HUES6 (cell line): ENCODE measurements around the gene GTSF1L.

Source experiments
- H3K27ac ChIP-seq: 2 replicates; pipeline ENCODE4 v1.7.0; 2013; ENCODE audit warnings: low read depth, mild to moderate bottlenecking, low read length, inconsistent platforms
- H3K27me3 ChIP-seq: 2 replicates; pipeline ENCODE4 v1.6.1; 2013; ENCODE audit warnings: low read length; ENCODE audit not compliant: control insufficient read depth, insufficient read depth
- H3K36me3 ChIP-seq: 2 replicates; pipeline ENCODE4 v1.6.1; 2013; ENCODE audit warnings: low read length; ENCODE audit not compliant: control insufficient read depth, insufficient read depth
- H3K4me1 ChIP-seq: 2 replicates; pipeline ENCODE4 v1.6.1; 2013; ENCODE audit warnings: low read length; ENCODE audit not compliant: control insufficient read depth, insufficient read depth
- H3K4me3 ChIP-seq: 2 replicates; pipeline ENCODE4 v1.5.1; 2013; ENCODE audit warnings: low read depth, low read length
- H3K9ac ChIP-seq: one replicate; pipeline ENCODE4 v1.6.1; 2013; ENCODE audit warnings: mild to moderate bottlenecking, low read length
- H3K9me3 ChIP-seq: 2 replicates; pipeline ENCODE4 v1.6.1; 2013; ENCODE audit warnings: low read depth, low read length; ENCODE audit not compliant: control insufficient read depth, insufficient read depth

The GTSF1L gene

DNA sequence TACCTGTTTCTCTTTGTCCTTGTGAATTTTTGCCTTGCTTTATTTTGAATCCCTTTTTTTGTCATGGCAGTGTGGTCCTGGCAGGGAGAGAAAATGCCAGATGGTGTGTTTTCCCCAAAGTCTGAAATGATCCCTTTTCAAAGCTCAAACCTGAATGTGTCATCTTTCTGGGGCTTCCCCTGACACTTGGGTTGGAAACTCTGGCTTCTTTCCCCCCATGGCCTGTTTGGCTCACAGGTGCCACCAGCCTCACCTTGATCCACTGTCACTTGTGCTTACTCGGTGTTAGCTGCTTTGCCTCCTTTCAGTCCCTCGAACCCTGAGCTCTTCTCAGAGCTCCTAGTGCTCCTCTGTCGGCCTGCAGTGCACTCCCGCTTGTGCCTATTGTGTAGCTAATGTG is 37.6 kb downstream of the GTSF1L start:
- H3K9me3 ChIP-seq: no peaks in the 10 kb centered on the region
- no peaks in the 10 kb centered on the region for H3K27me3 ChIP-seq
- H3K27ac ChIP-seq: no peak overlapping the region
- no peak overlapping the region for H3K9ac ChIP-seq
- H3K36me3 ChIP-seq: peaks cover 70% of the 10 kb centered on the region
- no peaks in the 10 kb centered on the region for H3K4me1 ChIP-seq
- no peak overlapping the region for H3K4me3 ChIP-seq

DNA sequence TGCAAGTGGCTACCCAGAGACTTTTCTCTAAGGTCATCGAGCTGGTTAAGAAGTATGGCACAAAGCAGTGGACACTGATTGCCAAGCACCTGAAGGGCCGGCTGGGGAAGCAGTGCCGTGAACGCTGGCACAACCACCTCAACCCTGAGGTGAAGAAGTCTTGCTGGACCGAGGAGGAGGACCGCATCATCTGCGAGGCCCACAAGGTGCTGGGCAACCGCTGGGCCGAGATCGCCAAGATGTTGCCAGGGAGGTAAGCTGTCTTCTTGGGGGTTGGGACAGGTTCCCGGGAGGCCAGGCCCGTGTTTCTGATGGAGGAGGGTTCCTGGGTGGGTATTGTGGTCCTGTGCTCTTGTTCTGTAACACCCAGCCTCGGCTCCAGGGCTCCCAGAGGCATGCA is 40.0 kb downstream of the GTSF1L start:
- no peaks in the 10 kb centered on the region for H3K27me3 ChIP-seq
- H3K9me3 ChIP-seq: no peaks in the 10 kb centered on the region
- H3K9ac ChIP-seq: no peak overlapping the region
- no peaks in the 10 kb centered on the region for H3K4me1 ChIP-seq
- H3K4me3 ChIP-seq: no peak overlapping the region
- peaks cover 69% of the 10 kb centered on the region for H3K36me3 ChIP-seq
- H3K27ac ChIP-seq: no peak overlapping the region

DNA sequence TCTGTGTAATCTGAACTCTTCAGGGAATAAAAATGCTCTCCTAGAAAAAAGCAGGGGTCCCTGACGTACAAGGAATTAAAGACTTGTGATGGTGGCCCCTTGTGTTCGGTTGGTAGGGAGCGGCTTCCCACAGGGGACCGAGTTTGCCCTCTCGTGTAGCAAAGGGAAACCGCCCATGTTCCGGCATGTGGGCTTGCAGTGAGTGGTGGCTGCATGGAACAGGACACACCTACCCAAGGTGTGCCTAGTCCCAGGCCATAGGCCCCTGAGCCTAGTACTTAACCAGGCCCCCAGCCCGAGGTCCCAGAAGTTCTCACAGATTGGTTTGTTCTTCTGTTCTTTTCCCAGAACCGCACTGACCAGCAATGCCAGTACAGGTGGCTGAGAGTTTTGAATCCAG is 44.4 kb downstream of the GTSF1L start:
- H3K36me3 ChIP-seq: peaks cover 63% of the 10 kb centered on the region
- no peaks in the 10 kb centered on the region for H3K4me1 ChIP-seq
- no peak overlapping the region for H3K27ac ChIP-seq
- no peaks in the 10 kb centered on the region for H3K27me3 ChIP-seq
- no peak overlapping the region for H3K4me3 ChIP-seq
- no peak overlapping the region for H3K9ac ChIP-seq
- no peaks in the 10 kb centered on the region for H3K9me3 ChIP-seq

DNA sequence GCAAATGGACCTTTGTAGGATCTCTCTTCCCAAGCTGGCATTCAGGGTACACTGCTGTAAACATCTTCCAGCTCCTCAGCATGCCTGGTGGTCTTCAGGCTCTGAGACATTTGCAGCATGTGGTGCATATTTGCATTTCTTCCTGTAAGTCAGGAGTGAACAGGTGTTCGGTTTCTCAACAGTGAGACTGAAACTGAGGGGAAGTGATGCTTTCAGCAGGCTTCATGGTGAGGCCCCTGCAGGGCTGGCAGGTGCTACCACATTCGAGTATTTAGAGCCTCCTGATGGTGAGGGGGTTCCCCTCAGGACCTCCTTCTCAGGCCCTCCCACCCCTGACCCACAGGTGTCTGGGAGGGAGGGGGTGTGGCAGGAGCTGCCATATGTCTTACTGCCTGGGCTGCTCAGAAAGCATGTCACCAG is 44.8 kb downstream of the GTSF1L start:
- no peaks in the 10 kb centered on the region for H3K9me3 ChIP-seq
- no peaks in the 10 kb centered on the region for H3K27me3 ChIP-seq
- H3K4me1 ChIP-seq: peaks cover 3% of the 10 kb centered on the region; the same call in 1 of the 2 replicates
- no peak overlapping the region for H3K9ac ChIP-seq
- H3K27ac ChIP-seq: no peak overlapping the region
- peaks cover 63% of the 10 kb centered on the region for H3K36me3 ChIP-seq
- no peak overlapping the region for H3K4me3 ChIP-seq

DNA sequence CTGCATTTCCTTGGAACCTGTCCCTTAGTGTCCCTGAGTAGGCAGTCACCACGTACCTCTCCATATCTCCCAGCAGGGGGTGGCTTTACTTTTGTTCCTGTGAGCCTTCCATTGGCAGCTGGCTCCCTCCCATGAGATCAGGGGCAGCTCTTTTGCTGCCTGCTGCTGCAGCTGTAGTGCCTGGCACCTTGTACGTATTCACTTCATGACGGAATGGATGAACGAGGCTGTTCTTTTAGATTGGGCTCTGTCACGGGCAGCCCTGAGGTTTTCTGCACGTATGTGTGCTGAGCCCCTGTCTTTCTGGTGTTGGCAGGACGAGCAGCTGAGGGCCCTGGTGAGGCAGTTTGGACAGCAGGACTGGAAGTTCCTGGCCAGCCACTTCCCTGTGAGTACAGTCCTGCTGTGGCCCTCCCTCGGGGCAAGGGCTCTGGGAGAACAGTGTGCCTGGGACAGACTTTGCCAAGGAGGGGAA is 45.3 kb downstream of the GTSF1L start:
- Histone ChIP-seq H3K4me1 (peaks cover 3% of the 10 kb centered on the region; the same call in 1 of the 2 replicates), H3K9ac (no peak overlapping the region), H3K9me3 (no peaks in the 10 kb centered on the region), H3K27ac (peak overlapping the region; percentile 16; the same call in 1 of the 2 replicates), H3K27me3 (no peaks in the 10 kb centered on the region), H3K4me3 (no peak overlapping the region), H3K36me3 (peaks cover 60% of the 10 kb centered on the region)

DNA sequence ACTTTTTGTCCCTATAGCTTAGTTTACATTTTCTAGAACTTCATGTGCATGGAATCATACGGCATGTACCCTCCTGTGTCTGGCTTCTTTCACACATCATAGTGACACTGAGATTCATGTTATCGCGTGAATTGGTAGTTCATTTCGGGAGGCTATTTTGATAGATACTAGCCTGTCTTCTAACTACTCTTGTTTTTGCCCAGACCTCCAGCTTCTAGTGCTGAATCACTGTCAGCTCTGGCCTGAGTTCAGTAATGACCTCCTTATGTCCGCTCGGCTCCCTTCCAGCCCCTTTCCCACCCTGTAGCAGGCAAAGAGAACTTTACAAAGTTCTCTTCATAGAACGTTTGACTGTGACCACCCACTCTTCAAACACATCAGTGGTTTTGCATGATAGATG is 45.8 kb downstream of the GTSF1L start:
- Histone ChIP-seq H3K27me3 (no peaks in the 10 kb centered on the region), H3K27ac (peak overlapping the region; percentile 16; the same call in 1 of the 2 replicates), H3K9me3 (no peaks in the 10 kb centered on the region), H3K36me3 (peaks cover 60% of the 10 kb centered on the region), H3K9ac (no peak overlapping the region), H3K4me3 (no peak overlapping the region), H3K4me1 (peaks cover 3% of the 10 kb centered on the region; the same call in 1 of the 2 replicates)

DNA sequence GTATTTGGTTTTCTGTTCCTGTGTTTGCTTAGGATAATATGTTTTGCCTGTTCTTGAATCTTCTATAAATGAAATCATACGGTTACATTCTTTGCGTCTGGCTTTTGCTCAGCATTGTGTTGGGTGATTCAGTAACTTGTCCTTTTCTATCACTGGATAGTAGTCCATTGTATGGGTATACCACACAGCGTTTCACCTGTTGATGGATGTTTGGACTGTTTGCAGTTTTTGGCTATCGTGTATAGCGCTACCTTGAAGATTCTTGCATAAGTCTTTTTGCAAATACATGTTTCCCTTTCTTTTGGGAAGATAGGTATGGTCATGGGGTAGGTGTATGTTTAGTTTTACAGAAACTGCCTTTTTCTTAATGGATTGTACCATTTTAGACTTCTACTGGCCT is 50.4 kb downstream of the GTSF1L start:
- Histone ChIP-seq H3K9me3 (no peaks in the 10 kb centered on the region), H3K36me3 (peaks cover 63% of the 10 kb centered on the region), H3K4me3 (no peak overlapping the region), H3K27me3 (no peaks in the 10 kb centered on the region), H3K27ac (no peak overlapping the region), H3K4me1 (peaks cover 3% of the 10 kb centered on the region; the same call in 1 of the 2 replicates), H3K9ac (no peak overlapping the region)
